Thyroid gland (tissue), 4 donors: Measurements from ENCODE around the gene SERINC1. TPM values are rescaled to one million over a fixed set of nuclear protein-coding genes. Genes with fewer than 3 reads are reported as not detected.

Source experiments
- DNase-seq, 2 donors: peaks; one replicate each; pipeline ENCODE4 v3.0.0-alpha.2; 2019
- H3K27ac ChIP-seq, 3 donors: fragments of 200-600 bp; sonication (generic); 1 replicate in 2 of 3; 2 replicates in 1 of 3; pipeline ENCODE4 v1.5.1; 2016 to 2019; ENCODE audit warnings: mild to moderate bottlenecking in 1 of 3, moderate library complexity in 1 of 3
- H3K27me3 ChIP-seq: fragments of 200-600 bp; sonication (generic); one replicate; pipeline ENCODE4 v1.5.1; 2019
- H3K36me3 ChIP-seq, 2 donors: fragments of 200-600 bp; sonication (generic); one replicate each; pipeline ENCODE4 v1.5.1; 2016 to 2019
- H3K4me1 ChIP-seq, 2 donors: fragments of 200-600 bp; sonication (generic); one replicate each; pipeline ENCODE4 v1.5.1; 2017 to 2019
- H3K4me3 ChIP-seq, 3 donors: fragments of 200-600 bp; sonication (generic); replicated peaks in 1 of 3; 1 replicate in 2 of 3; 2 replicates in 1 of 3; pipeline ENCODE4 v1.5.1; 2016; ENCODE audit warnings: mild to moderate bottlenecking in 1 of 3
- H3K9me3 ChIP-seq: fragments of 200-600 bp; sonication (generic); one replicate; pipeline ENCODE4 v1.5.1; 2017
- POLR2A ChIP-seq, 2 donors: fragments of 450-650 bp; IDR thresholded peaks; one replicate each; pipeline ENCODE4 v1.6.1; 2017; ENCODE audit warnings: antibody characterized with exemption in 2 of 2, mild to moderate bottlenecking in 2 of 2, moderate library complexity in 1 of 2
- WGBS, 2 donors: methylation state at CpG; one replicate each; pipeline ENCODE4 v1.1.5; 2017; 5-methylcytosine and 5-hydroxymethylcytosine counted together
- intact Hi-C: fragments of 100-400 bp; cut with DNase I; formaldehyde crosslinking; loops from one replicate; pipeline ENCODE4 v1.15.1; 2023
- total RNA-seq, 4 donors: library from RNA; depleted of rRNA; stranded (reverse); fragments of >200 nt; gene quantifications; one replicate each; pipeline ENCODE4 v1.2.3, GENCODE V29; 2016
- TF ChIP-seq, protein P1 (sequence below), 6 experiments: fragments of 200-600 bp in 3 of 6; fragments of 450-650 bp in 3 of 6; sonication (generic) in 3 of 6; IDR thresholded peaks; one replicate each; pipeline ENCODE4 v1.5.1; 2016 to 2019; ENCODE audit warnings: antibody characterized with exemption in 6 of 6, mild to moderate bottlenecking in 2 of 6, inconsistent platforms in 1 of 6, moderate library complexity in 1 of 6

Gene SERINC1
- total RNA-seq, 4 donors from 2014 or later: 241 to 365 (median 292) TPM

DNA sequence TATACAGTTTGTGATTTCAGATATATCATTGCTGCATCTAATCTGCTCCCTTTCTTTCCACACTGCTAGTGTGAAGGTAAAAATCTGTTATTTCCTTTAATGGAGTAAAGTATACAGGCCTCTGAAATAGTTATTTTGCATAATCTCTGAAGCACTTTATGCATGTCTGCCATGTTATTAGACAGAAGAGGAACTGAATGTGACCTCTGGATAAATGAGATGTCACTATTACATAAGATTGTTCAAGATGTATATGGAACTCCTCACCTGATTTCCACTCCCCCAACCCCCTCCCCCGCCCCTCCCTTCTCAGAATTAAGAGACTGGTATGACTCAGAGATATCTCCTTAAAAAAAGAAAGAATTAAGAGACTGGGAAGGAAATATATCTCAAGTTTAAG, 26.3 kb downstream of the SERINC1 start:
- H3K4me3 ChIP-seq: no peak overlapping the region
- H3K4me1 ChIP-seq: peaks cover 4 to 5% of the 10 kb centered on the region in 2 donors
- no peaks in the 10 kb centered on the region for H3K27me3 ChIP-seq
- H3K27ac ChIP-seq: no peak overlapping the region
- TF ChIP-seq, protein P1, sequence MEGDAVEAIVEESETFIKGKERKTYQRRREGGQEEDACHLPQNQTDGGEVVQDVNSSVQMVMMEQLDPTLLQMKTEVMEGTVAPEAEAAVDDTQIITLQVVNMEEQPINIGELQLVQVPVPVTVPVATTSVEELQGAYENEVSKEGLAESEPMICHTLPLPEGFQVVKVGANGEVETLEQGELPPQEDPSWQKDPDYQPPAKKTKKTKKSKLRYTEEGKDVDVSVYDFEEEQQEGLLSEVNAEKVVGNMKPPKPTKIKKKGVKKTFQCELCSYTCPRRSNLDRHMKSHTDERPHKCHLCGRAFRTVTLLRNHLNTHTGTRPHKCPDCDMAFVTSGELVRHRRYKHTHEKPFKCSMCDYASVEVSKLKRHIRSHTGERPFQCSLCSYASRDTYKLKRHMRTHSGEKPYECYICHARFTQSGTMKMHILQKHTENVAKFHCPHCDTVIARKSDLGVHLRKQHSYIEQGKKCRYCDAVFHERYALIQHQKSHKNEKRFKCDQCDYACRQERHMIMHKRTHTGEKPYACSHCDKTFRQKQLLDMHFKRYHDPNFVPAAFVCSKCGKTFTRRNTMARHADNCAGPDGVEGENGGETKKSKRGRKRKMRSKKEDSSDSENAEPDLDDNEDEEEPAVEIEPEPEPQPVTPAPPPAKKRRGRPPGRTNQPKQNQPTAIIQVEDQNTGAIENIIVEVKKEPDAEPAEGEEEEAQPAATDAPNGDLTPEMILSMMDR (IDR thresholded peaks at IDR 0.05): no peak
- TF ChIP-seq POLR2A (IDR thresholded peaks at IDR 0.05): no peak
- no peak for DNase-seq
- WGBS, 2 donors: 97% methylated on average over 1 of the region's 1 CpG
- intact Hi-C loops: no loop called here
- no peaks in the 10 kb centered on the region for H3K9me3 ChIP-seq
- peaks cover 5 to 20% of the 10 kb centered on the region in 2 donors for H3K36me3 ChIP-seq

DNA sequence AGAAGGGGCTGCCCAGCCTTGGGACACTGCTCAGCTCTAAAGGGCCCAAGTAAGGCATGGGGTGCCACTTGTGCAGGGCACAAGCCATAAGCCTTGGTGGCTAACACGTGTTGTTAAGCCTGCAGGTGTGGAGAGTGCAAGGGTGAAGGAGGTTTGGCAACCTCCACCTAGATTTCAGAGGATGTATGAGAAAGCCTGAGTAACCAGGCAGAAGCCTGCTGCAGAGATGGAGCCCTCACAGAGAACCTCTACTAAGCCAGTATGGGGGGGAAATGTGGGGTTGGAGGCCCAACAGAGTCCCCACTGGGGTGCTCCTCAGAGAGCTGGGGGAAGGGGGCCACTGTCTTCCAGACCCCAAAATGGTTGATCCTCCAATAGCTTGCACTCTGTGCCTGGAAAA, 32.6 kb downstream of the SERINC1 start:
- H3K4me1 ChIP-seq: no peaks in the 10 kb centered on the region
- intact Hi-C loops: no loop called here
- H3K27ac ChIP-seq: no peak overlapping the region
- TF ChIP-seq, protein P1 (IDR thresholded peaks at IDR 0.05): no peak
- no peak for TF ChIP-seq POLR2A (IDR thresholded peaks at IDR 0.05)
- H3K4me3 ChIP-seq: no peak overlapping the region
- DNase-seq: no peak
- H3K9me3 ChIP-seq: no peaks in the 10 kb centered on the region
- peaks cover 0 to 16% of the 10 kb centered on the region in 2 donors for H3K36me3 ChIP-seq
- H3K27me3 ChIP-seq: no peaks in the 10 kb centered on the region
- 95 to 100% methylated on average over 1 of the region's 1 CpG for WGBS, 2 donors

DNA sequence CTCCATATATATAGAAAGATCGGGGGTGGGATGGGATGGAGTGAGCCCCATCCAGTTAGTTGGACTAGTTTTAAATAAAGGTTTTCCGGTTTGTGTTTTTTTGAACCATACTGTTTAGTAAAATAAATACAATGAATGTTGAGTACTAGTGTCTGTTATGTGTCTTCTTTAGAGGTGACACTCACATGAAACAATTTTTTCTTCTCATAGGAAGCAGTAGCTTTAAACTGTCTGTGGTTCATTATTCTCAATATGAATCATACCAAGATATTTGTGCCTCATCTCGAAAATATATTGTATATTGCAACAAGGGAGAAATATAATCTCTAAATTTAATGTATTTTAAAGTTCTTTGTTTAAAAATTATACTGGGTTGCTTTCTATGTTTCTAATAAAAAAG, 38.8 kb downstream of the SERINC1 start:
- DNase-seq: no peak
- Histone ChIP-seq H3K9me3 (no peaks in the 10 kb centered on the region), H3K36me3 (peaks cover 0 to 6% of the 10 kb centered on the region in 2 donors), H3K27ac (no peak overlapping the region), H3K27me3 (no peaks in the 10 kb centered on the region), H3K4me3 (no peak overlapping the region), H3K4me1 (no peaks in the 10 kb centered on the region)
- no peak for TF ChIP-seq POLR2A (IDR thresholded peaks at IDR 0.05)
- TF ChIP-seq, protein P1 (IDR thresholded peaks at IDR 0.05): no peak
- intact Hi-C loops: no loop called here
- WGBS, 2 donors: 91 to 94% methylated on average over 3 of the region's 3 CpGs

DNA sequence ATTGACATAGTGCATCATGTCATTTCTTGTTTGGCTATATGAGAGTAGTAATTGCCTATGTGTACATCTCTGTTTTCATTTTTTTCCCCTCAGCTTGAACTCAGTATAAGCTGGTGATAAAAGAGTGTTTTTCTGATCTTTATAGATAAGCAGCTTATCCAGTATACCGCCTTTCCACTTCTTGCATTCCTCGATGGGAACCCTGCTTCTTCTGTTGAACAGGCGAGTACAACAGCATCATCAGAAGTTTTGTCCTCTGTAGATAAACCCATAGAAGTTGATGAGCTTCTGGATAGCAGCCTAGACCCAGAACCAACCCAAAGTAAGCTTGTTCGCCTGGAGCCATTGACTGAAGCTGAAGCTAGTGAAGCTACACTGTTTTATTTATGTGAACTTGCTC, 39.8 kb downstream of the SERINC1 start:
- Histone ChIP-seq H3K36me3 (peaks cover 0 to 6% of the 10 kb centered on the region in 2 donors), H3K27ac (no peak overlapping the region), H3K4me1 (no peaks in the 10 kb centered on the region), H3K9me3 (no peaks in the 10 kb centered on the region), H3K27me3 (no peaks in the 10 kb centered on the region), H3K4me3 (no peak overlapping the region)
- intact Hi-C loops: no loop called here
- no peak for TF ChIP-seq POLR2A (IDR thresholded peaks at IDR 0.05)
- TF ChIP-seq, protein P1 (IDR thresholded peaks at IDR 0.05): no peak
- no peak for DNase-seq
- 95 to 98% methylated on average over 4 of the region's 4 CpGs for WGBS, 2 donors

DNA sequence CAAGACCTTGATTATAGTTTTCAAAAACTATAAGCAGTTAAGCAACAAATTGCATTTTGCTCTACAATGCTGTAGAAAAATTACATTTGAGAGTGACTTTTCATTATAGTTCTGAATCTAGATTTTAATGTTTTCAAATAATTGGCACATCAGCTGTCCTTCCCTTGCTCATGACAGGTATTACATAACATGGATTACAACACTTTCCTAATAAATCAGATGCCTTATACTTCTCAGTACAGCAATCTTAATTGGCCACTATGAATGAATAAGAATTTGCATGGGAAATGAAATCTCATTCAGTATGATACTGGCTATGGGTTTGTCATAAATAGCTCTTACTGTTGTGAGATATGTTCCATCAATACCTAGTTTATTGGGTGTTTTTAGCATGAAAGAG, 42.3 kb downstream of the SERINC1 start:
- DNase-seq: no peak
- H3K27me3 ChIP-seq: no peaks in the 10 kb centered on the region
- no peak for TF ChIP-seq POLR2A (IDR thresholded peaks at IDR 0.05)
- TF ChIP-seq, protein P1 (IDR thresholded peaks at IDR 0.05): no peak
- H3K27ac ChIP-seq: no peak overlapping the region
- intact Hi-C loops: no loop called here
- no peaks in the 10 kb centered on the region for H3K4me1 ChIP-seq
- H3K4me3 ChIP-seq: no peak overlapping the region
- peaks cover 2 to 6% of the 10 kb centered on the region in 2 donors for H3K36me3 ChIP-seq
- no peaks in the 10 kb centered on the region for H3K9me3 ChIP-seq
